ENCODE results near the gene MZT2A.

- TF ChIP-seq CTCF (IDR thresholded peaks at IDR 0.05; ENCODE audit: insufficient read depth, low read length, poor library complexity, severe bottlenecking) (no peak), EZH2phosphoT487 (conservative IDR thresholded peaks at IDR 0.05; ENCODE audit: low read length) (no peak)
Measured at GRCh38 chr2:131493199-131493968, 1.2 kb upstream of the MZT2A start.

All from SU-DHL-6 (cell line).